Urinary bladder (tissue), 4 donors: ENCODE results near the gene DNASE1L2. TPM values are rescaled to one million over a fixed set of nuclear protein-coding genes. Genes with fewer than 3 reads are reported as not detected.

Experiments
- DNase-seq: peaks from one replicate; pipeline ENCODE4 v3.0.0-alpha.2; 2015; ENCODE audit errors: extremely low spot score
- H3K27ac ChIP-seq: one replicate; pipeline ENCODE4 v1.5.1; 2013; ENCODE audit warnings: low read depth, mild to moderate bottlenecking, moderate library complexity
- H3K36me3 ChIP-seq: one replicate; pipeline ENCODE4 v1.6.1; 2013; ENCODE audit warnings: mild to moderate bottlenecking, moderate library complexity; ENCODE audit not compliant: insufficient read depth
- H3K4me1 ChIP-seq: one replicate; pipeline ENCODE4 v1.6.1; 2013; ENCODE audit warnings: mild to moderate bottlenecking, moderate library complexity; ENCODE audit not compliant: insufficient read depth
- H3K4me3 ChIP-seq: one replicate; pipeline ENCODE4 v1.5.1; 2013; ENCODE audit warnings: low read depth, low read length
- WGBS: extraction: QIAGEN DNeasy Blood & Tissue Kit; methylation state at CpG from one replicate; pipeline ENCODE4 v1.1.7; 2013; 5-methylcytosine and 5-hydroxymethylcytosine counted together
- polyA plus RNA-seq: library from polyadenylated mRNA; stranded (reverse); fragments of 200-250 nt; gene quantifications from one replicate; pipeline ENCODE4 v1.2.3, GENCODE V29; 2013
- total RNA-seq: library from RNA; depleted of rRNA; stranded (reverse); fragments of >200 nt; gene quantifications from one replicate; pipeline ENCODE4 v1.2.3, GENCODE V29; 2014
- donor health status: healthy with polysubstance abuse.
- donor health status: healthy.

The DNASE1L2 gene
- total and polyA plus RNA-seq, 2 donors: 0.74 to 0.77 TPM

DNA sequence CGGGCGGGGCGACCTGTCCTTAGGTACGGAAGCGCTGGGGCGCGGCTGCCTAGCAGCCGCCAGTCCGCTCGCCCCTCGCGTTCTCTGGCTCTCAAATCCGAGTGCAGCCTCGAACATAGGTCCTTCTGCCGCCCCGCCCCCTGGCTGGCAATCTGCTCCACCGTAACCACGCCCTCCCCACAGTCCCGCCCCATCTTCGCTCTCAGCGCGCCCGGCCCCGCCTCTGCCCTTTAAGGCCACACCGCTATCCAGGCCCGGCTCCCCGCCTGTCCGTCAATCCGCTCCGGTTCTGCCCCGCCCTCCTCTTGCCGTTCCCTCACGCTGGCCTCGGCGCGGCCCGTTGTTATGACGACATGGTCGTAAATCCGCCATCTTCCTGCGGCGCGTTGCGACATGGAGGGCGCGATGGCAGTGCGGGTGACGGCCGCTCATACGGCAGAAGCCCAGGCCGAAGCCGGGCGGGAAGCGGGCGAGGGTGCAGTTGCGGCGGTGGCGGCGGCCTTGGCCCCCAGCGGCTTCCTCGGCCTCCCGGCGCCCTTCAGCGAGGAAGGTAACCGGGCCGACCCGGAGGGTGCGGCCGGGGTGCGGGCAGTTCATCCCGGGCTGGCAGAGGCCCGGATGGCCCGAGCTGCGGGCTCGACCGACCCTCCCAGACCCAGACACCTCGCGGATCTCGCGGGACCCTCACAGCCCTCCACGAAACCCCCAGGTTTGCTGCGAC is 12.9 kb upstream of the DNASE1L2 start, which contains the start of gene E4F1:
TSS of gene E4F1 (plus strand) at position 371 of the 721 bp plus-strand sequence. CDS start at position 394, 23 bp downstream.
- WGBS: under 1% methylated on average over 82 of the region's 82 CpGs
- peak within 1 kb of the TSS; percentile 82 for H3K27ac ChIP-seq

DNA sequence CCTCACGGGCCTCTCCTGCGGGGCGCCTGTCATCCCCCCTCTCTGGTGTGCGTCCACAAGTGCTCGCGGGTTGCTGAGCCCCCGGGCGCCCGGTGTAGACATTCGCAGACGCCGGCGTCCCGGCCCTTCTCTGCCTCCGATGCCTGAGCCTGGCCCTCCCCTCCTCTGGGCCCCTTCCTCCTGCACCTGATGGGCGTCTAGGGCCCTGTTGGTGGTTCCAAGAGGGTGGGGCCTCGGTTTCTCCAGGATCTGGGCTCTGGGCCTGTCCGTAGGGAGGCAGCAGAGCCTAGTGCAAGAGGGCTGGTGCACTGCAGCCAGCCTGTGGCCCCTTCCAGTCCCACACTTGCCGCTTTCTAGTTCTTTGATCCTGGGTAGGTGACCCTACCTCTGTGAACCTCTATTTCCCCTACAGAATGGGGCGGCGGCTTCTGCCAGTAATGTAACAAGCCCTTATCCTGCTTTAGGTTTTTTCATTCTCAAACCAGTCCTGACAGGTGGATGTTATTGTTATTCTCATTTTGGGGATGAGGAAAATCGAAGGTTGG is 12.2 kb upstream of the DNASE1L2 start:
- no peaks in the 10 kb centered on the region for H3K36me3 ChIP-seq
- DNase-seq: no peak
- peak overlapping the region; percentile 66 for H3K27ac ChIP-seq
- WGBS: 6% methylated on average over 22 of the region's 22 CpGs
- no peaks in the 10 kb centered on the region for H3K4me1 ChIP-seq
- H3K4me3 ChIP-seq: peak overlapping the region; percentile 86

More for the DNA sequence above, 12.9 kb upstream of the DNASE1L2 start, which contains the start of gene E4F1:
- H3K4me1 ChIP-seq: no peaks in the 10 kb centered on the region
- H3K4me3 ChIP-seq: peak within 1 kb of the TSS; percentile 86
- no peaks in the 10 kb centered on the region for H3K36me3 ChIP-seq
- DNase-seq: peak; percentile 95

GRCh38 chr16:2226245-2226793 is 9.9 kb upstream of the DNASE1L2 start:
- DNase-seq: no peak
- no peaks in the 10 kb centered on the region for H3K4me1 ChIP-seq
- WGBS: 69% methylated on average over 9 of the region's 9 CpGs
- H3K27ac ChIP-seq: no peak overlapping the region
- peaks cover 2% of the 10 kb centered on the region for H3K36me3 ChIP-seq
- H3K4me3 ChIP-seq: no peak overlapping the region

- WGBS: 93% methylated on average over 6 of the region's 6 CpGs
- H3K27ac ChIP-seq: no peak overlapping the region
- H3K4me1 ChIP-seq: no peaks in the 10 kb centered on the region
- no peak overlapping the region for H3K4me3 ChIP-seq
- peaks cover 2% of the 10 kb centered on the region for H3K36me3 ChIP-seq
- no peak for DNase-seq
Measured at GRCh38 chr16:2226918-2227317, 9.3 kb upstream of the DNASE1L2 start.

- H3K4me1 ChIP-seq: no peaks in the 10 kb centered on the region
- H3K27ac ChIP-seq: no peak overlapping the region
- H3K36me3 ChIP-seq: peaks cover 14% of the 10 kb centered on the region
- no peak overlapping the region for H3K4me3 ChIP-seq
- no peak for DNase-seq
- WGBS: 89% methylated on average over 25 of the region's 25 CpGs
Measured at GRCh38 chr16:2228161-2228824, 8.0 kb upstream of the DNASE1L2 start.

- Histone ChIP-seq H3K27ac (no peak overlapping the region), H3K4me3 (no peak overlapping the region), H3K36me3 (peaks cover 16% of the 10 kb centered on the region), H3K4me1 (no peaks in the 10 kb centered on the region)
- no peak for DNase-seq
- WGBS: 85% methylated on average over 12 of the region's 12 CpGs
Measured at GRCh38 chr16:2229091-2229490, 7.2 kb upstream of the DNASE1L2 start.

GRCh38 chr16:2229632-2230250 is 6.5 kb upstream of the DNASE1L2 start:
- H3K4me3 ChIP-seq: no peak overlapping the region
- no peak overlapping the region for H3K27ac ChIP-seq
- no peak for DNase-seq
- H3K36me3 ChIP-seq: peaks cover 16% of the 10 kb centered on the region
- WGBS: 91% methylated on average over 23 of the region's 23 CpGs
- no peaks in the 10 kb centered on the region for H3K4me1 ChIP-seq

- 89% methylated on average over 13 of the region's 13 CpGs for WGBS
- Histone ChIP-seq H3K36me3 (peaks cover 16% of the 10 kb centered on the region), H3K4me1 (no peaks in the 10 kb centered on the region), H3K27ac (no peak overlapping the region), H3K4me3 (no peak overlapping the region)
- DNase-seq: no peak
Measured at GRCh38 chr16:2230376-2230775, 5.9 kb upstream of the DNASE1L2 start.

GRCh38 chr16:2231016-2231931 is 5.0 kb upstream of the DNASE1L2 start:
- WGBS: 80% methylated on average over 29 of the region's 29 CpGs
- H3K36me3 ChIP-seq: peaks cover 20% of the 10 kb centered on the region
- no peak overlapping the region for H3K27ac ChIP-seq
- H3K4me3 ChIP-seq: no peak overlapping the region
- no peaks in the 10 kb centered on the region for H3K4me1 ChIP-seq
- no peak for DNase-seq

DNA sequence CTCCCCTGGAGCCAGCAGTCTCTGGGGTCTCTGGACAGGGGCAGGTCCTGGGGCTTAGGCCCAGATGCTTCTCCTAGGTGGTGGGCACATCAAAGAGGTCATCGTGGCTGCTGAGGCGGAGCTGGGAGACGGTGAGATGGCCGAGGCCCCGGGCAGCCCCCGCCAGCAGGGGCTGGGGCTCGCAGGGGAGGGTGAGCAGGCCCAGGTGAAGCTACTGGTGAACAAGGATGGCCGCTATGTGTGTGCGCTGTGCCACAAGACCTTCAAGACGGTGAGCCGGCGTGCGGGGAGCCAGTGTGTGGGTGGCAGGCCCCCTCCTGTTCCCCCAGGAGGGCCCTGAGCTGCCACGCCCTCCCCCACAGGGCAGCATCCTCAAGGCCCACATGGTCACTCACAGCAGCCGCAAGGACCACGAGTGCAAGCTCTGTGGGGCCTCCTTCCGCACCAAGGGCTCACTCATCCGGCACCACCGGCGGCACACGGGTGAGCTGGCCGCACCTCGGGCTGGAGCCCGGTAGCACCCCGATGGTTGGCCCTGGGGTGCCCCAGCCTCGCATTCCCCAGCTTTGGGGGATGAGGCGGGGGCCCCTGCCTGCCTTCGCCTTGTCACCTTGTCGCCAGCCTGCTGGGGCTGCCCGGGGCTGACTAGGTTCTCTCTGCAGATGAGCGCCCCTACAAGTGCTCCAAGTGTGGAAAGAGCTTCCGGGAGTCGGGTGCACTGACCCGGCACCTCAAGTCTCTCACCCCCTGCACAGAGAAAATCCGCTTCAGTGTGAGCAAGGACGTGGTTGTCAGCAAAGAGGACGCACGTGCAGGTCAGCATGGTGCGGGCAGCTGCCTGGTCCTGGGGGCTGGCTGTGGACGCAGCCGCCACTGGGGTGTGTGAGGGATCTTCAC is 3.9 kb upstream of the DNASE1L2 start:
- Histone ChIP-seq H3K36me3 (peaks cover 20% of the 10 kb centered on the region), H3K4me1 (peaks cover 1% of the 10 kb centered on the region), H3K4me3 (no peak overlapping the region), H3K27ac (no peak overlapping the region)
- no peak for DNase-seq
- whole genome bisulfite sequencing: 90% methylated on average over 41 of the region's 41 CpGs

DNA sequence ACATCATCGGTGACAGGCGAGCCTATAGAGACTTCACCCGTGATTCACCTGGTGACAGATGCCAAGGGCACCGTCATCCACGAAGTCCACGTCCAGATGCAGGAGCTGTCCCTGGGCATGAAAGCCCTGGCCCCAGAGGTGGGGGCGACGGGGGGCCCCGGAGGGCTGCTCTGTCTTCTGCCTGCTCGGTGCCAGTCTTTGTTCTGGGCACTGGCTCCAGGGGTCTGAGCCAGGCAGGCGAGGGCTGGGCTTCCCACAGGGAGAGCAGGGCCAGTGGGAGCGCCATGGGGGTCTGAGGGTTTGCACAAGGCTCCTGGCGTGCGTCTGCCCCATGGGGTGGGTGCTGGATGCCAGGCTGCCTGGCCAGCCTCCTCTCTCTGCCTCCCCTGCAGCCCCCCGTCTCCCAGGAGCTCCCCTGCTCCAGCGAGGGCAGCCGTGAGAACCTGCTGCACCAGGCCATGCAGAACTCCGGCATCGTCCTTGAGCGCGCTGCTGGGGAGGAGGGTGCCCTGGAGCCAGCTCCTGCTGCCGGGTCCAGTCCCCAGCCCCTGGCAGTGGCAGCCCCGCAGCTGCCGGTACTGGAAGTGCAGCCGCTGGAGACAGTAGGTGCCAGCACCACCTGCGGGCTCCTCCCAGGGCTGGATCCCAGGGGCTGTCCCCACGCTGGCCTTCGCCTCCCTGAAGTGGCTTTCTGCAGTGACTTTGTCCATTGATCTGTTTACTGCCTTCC is 3.0 kb upstream of the DNASE1L2 start:
- Histone ChIP-seq H3K27ac (no peak overlapping the region), H3K36me3 (peaks cover 20% of the 10 kb centered on the region), H3K4me3 (no peak overlapping the region), H3K4me1 (peaks cover 1% of the 10 kb centered on the region)
- DNase-seq: no peak
- WGBS: 93% methylated on average over 28 of the region's 28 CpGs
